Activated CD4-positive, alpha-beta T cell treated with anti-CD3 and anti-CD28 coated beads, Interleukin-2, amount 50 U/mL, for 1 hour (primary cell): ENCODE results near the gene ZSWIM5.
A peak's percentile ranks its signal among the peaks of the same experiment; 100 is the strongest.
"Not testable (repeated sequence)": the region's sequence is repeated elsewhere in the genome, so short reads cannot be mapped to it uniquely, and the experiment has no call there.

Experiments
- DNase-seq: peaks from one replicate; pipeline ENCODE4 v3.0.0-alpha.2; 2020

Gene ZSWIM5

DNA sequence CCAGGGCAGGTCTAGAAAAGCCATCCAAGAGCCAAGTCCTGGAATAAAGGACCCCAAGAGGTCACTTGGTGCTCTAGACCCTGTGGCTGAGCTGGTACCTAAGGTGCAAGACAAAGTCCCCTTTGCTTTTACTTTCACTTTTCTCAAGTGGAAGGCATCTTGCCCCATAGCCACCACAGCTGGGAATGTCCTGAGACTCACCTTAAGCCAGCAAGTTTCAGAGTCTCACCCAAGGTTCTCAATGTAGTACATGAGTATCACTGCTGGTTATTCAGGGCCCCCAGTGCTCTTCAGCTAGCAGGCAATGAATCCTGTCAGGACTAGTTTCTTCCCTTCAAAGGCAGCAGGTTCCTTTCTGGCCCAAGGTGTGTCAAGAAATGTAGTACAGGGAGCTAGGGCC, 126.9 kb downstream of the ZSWIM5 start:
- no peak for DNase-seq

GRCh38 chr1:45076959-45077358, 129.4 kb downstream of the ZSWIM5 start:
- DNase-seq, result not testable (repeated sequence)

DNA sequence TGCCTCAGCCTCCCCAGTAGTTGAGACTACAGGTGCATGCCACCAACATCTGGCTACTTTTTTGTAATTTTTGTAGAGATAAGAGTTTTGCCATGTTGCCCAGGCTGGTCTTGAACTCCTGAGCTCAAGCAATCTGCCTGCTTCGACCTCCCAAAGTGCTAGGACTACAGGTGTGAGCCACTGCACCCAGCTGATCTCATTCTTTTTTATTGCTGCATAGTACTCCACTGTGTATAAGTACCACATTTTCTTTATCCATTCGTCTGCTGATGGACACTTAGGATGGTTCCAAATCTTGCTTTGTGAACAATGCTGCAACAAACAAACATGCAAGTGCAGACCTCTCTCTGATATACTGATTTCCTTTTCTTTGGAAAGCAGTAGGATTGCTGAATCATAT, 134.8 kb downstream of the ZSWIM5 start:
- DNase-seq, result no peak

GRCh38 chr1:45067806-45068205, 138.6 kb downstream of the ZSWIM5 start:
- no peak for DNase-seq

DNA sequence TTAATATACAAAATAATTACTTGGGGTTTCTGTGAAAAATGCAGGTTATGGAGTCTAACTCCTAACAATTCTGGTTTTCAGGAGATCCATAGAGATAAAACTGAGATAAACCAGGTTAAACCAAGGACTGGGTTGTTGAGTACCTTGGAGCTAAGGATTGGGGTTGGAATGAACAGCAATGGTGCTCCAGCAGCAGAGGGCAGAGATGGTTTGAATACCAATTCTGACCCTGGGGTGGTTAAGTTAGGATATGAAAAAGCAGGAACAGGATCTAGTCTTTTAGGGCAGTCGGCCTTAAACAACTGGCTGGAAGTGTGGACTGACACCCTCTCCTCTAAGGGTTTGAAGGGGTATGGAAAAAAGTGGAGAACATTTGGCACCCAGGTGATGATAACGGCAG, 141.3 kb downstream of the ZSWIM5 start:
- no peak for DNase-seq

DNA sequence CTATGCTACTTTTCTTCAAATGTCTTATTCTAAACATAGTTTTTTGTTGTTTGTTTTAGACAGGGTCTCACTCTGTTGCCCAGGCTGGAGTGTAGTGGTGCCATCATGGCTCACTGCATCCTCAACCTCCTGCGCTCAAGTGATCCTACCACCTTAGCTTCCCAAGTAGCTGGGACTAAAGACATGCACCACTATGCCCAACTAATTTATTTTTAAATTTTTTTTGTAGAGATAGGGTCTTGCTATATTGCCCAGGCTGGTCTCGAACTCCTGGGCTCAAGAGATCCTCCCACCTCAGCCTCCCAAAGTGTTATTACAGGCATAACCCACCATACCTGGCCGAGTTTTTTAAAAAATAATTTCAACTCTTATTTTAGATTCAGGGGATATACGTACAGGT, 143.9 kb downstream of the ZSWIM5 start:
- not testable (repeated sequence) for DNase-seq

DNA sequence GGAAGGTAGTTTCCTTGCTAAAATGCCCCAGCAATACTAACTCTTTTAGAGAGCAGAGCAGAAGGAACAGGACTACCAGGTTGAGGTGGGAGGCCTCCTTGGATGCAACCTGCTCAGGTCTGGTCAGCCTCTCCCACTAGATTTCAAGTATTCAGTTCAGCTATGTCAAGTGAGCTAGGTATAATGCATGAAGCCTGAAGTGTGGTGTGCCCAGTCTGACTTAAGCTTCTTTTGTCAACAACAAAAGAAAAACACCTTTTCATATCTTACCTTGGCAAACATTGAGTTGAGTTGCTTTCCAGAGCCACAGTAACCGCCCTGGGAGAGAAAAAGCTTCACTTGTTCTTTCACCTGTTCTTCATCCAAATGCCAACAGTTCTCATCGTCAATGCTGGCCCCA, 146.6 kb downstream of the ZSWIM5 start:
- DNase-seq, result no peak

DNA sequence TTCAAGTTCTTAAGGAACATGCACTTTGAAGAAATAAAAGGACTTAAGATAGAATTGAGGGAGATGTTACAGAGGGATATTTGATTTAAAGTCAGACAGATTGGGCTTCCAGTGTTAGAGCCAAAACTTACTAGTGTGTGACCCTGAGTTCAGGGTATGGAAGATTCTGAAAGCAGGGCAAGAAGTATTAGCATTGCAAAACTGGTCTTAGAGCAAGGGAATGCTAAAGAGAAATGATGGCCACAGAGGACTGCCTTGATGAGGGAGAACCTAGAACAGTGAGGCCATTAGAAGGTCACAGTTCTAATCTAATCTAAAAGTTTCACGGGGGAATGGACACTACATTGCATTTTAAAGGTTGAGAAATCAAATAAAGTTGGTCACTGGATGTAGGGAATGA, 148.9 kb downstream of the ZSWIM5 start:
- no peak for DNase-seq

DNA sequence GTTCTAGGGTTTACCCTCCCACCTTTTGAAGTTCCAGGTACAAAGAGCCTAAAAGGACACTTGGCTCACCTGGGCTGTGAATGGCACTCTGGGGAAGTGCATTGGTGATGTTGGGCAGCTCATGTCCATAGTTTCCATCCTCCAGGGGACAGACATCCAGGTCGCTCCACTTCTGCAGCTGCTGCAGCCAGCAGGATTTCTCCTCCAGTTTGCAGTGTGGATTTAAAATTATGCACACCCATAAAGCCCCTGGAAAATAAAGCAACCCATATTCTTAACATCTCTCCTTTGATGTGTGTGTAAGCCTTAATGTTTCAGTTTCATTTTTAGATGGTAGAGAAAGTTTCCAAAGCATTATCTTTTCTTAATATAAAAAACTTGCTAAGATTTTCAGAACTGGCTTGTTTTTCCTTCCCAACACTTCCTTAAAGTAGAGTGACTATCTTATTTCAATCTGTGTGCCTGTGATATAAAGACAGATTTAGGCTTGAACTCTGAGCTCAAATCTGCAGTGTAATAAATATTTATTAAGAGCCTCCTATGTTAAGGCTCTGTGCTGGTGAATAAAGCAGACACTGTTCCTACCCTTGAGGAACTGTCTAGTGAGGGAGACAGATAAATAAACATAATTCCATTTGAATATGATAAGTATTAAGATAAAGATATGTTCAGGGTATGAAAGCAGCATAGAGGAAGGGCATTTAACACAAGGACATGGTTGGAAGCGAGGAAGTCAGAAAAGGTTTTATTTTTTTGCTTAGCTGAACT, 155.2 kb downstream of the ZSWIM5 start:
- DNase-seq, result peak; percentile 2

DNA sequence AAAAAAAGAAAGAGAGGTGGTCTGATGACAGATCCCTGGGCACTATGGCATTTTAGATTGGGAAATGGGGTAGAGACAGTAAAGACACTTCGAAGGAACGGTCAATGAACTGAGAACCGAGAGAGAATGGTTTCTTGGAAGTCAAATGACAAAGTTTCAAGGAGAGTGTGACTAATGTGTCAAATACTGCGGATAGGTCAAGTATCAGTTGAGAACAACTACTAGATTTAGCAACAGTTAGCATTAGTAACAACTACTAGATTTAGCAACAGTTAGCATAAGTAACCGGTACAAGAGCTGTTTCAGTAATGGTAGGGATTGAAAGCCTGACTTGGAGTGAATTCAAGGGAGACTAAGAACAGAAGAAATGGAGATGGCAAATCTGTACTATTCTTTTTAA, 159.4 kb downstream of the ZSWIM5 start:
- DNase-seq, result no peak

DNA sequence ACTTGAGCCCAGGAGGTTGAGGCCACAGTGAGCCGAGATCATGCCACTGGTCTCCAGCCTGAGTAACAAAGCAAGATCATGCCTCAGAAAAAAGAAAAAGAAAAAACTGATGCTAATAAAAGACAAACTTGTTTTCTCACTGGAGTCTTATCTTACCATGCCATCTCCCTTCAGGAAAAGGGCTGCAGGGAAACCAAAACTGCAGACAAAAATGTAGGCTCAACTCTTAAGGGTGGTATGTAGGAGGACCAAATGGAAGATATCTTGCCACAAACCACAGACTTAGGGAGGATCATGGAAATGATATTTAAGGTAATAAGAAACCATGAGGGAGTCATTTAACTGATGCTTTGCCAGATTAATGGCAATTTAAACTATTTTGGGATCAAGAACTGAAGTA, 161.5 kb downstream of the ZSWIM5 start:
- no peak for DNase-seq

DNA sequence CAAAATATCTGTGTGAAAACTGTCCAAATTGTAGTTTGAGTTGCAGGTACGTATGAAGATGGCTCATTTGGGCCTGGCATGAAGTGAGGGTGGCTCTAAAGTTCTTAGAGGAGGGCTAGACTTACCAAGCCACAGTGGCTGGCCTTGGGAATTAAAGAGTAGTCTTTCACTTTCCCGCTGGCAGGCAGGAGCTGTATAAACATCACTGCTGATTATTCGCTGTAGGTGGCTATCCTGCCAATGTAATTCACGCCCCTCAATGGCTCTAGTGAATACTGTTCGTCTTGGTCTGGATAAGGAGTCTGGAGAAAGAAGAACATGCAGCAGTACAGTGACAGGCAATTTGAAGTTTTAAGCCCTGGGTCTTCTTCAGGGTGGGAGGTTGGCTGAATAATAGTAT, 163.3 kb downstream of the ZSWIM5 start:
- DNase-seq, result no peak

GRCh38 chr1:45040297-45040696, 166.1 kb downstream of the ZSWIM5 start:
- DNase-seq, result no peak

DNA sequence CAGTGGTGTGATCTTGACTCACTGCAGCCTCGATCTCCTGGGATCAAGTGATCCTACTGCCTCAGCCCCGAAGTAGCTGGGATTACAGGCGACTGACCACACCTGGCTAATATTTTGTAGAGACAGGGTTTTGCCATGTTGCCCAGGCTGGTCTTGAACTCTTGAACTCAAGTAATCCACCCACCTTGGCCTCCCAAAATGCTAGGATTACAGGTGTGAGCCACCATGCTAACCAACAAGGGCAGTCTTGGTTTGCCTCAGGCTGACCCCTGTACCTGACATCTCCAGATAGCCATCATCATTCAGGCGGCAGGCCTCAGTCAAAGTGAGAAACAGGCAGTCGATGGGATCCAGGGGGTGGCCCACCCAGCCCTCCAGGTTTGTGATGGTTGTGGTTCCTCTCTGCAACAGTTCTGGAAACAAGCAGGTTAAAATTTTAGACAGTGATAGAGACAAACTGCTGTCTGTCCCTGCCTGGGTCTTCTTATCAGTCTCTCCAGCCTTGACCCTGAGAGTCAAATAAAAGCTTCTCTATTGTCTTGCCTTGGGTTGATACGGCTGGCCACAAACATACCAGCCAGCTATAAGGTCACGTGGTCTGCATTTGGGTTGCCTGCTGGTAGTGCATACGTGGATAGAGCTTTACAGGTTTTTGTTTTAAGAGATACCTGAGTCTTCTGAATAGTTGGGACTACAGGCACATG, 167.6 kb downstream of the ZSWIM5 start:
- DNase-seq, result no peak

GRCh38 chr1:45038240-45038639, 168.2 kb downstream of the ZSWIM5 start:
- DNase-seq, result no peak

DNA sequence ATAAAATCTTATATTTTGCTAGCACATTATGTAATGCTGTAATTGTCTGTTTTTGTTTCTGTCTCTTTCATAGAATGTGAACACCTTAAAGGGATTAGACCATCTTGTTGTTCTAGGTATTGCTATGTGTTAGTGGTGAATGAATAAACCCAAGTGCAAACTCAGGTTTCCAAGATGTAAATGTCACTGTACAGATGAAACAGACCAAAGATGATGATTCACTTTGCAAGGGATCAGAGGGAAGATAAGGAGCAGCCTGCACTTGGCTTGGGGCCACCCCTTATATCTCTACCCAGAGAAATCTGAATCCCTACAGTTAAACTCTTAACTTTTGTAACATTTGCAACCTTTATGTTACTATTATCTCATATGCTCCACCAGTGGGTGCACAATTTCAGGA, 168.9 kb downstream of the ZSWIM5 start:
- DNase-seq, result no peak

DNA sequence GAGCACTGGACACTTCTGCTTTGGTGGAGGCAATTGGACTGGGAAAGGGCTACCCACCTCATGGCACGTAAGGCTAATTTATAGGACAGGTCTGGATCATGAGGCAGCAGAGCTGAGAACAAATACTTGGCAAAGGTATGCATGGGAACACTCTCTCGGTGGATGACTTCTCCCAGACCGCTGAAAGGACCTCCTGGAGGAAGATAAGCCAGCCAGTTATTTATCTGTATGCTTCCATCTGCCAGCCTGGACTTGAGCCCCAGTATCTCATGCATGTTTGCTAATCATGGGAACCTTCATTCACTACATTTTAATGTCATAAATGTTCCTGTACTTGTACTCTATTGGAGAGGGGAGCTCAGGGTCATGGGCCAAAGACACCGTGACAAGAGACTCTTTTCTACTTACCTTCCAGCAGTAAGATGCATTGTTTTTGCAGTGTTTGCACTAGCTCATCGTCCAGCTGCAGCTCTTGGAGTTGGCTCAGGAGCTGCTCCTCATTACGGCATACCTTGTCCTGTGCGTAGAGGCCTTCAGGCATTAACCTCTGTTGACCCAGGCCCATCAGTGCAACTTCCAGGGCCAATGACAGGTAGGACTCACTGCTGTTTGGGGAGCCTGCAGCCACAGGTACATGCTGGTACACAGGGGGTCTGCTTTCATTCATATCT, 170.6 kb downstream of the ZSWIM5 start:
- DNase-seq, result no peak

DNA sequence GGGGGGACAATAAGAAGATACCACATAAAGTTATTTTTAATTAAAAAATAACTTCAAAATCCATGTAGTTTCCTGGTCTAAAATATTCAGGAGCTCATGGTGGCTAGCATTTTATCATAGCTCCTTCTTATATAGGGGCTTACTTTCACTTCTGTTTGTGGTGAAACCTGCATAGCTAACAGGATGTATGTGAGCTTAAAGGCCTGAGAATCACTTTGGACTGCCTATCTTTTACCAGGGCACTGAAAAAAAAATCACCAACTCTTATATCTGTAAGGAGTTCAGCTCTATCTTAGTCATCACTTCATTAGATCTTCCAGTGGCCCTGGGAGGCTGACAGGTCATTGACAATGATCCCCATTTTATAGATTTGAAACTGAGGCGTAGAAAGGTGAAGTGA, 173.0 kb downstream of the ZSWIM5 start:
- DNase-seq, result no peak

- DNase-seq, result no peak
Measured at GRCh38 chr1:45032837-45033236, 173.6 kb downstream of the ZSWIM5 start.

DNA sequence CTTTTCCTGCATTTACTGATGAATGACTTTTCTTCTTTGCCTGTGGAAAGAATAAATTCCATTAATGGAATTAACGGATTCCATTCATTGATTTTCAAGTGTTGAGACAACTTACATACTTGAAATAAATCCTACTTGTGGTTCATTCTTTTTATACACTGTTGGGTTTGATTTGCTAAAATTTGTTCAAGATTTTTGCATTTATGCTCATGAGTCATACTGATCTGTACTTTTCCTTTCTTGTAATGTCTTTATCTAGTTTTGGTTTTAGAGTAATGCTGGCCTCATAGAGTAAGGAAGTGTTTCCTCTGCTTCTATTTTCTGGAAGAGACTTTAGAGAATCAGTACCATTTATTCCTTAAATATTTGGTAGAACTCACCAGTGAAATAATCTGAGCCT, 180.0 kb downstream of the ZSWIM5 start:
- DNase-seq, result no peak

- no peak for DNase-seq
Measured at GRCh38 chr1:45023663-45024062, 182.7 kb downstream of the ZSWIM5 start.

DNA sequence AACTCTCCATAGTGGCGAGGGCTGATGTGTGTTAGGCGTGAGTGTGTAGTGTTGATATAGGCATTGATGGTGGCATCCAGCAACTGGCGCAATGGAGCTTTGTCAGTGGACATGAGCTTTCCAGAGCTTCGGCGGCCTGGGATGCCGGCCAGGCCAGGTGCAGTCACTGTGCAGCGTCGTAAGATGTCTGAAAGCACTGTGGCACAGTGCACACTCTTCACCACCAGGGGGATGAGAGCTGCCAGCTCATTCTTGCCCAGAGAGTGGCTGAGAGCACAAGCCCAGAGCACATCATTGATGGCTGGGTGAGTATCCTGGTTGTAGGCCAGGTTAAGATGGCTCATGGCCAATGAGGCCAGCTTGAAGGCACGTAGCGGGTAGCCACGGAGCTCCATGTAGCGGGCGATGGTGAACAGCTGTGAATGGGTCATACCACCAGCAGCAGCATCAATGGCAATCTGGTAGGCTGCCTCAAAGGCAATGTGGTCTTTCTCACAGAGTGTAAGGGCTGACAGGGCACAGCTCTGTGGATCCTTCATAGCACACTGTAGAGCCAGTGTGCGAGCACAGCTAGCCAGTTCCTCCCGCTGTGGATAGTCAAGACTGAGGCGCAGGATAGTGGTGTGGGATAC, 187.7 kb downstream of the ZSWIM5 start:
- DNase-seq, result peak; percentile 58

- DNase-seq, result no peak
Measured at GRCh38 chr1:45016767-45017166, 189.6 kb downstream of the ZSWIM5 start.
